B cell (primary cell): ENCODE data around the gene PARP15. TPM values are rescaled to one million over a fixed set of nuclear protein-coding genes. Genes with fewer than 3 reads are reported as not detected.

Experiments used
- ATAC-seq: fragments of 200-7000 bp; cut with Tn5 transposase; one replicate; pipeline ENCODE4 v1.10.0; 2021; ENCODE audit warnings: low read depth, mild to moderate bottlenecking, moderate number of reproducible peaks, moderate library complexity
- CTCF ChIA-PET: fragments of 350-600 bp; sonication (Branson Sonifier 250); formaldehyde crosslinking; loops from one replicate; lab custom pipeline; 2021; ENCODE audit warnings: antibody characterized with exemption, inconsistent platforms; lab: Charles Lee
- POLR2A ChIA-PET: fragments of 350-600 bp; sonication (Branson Sonifier 250); formaldehyde crosslinking; loops from one replicate; lab custom pipeline; 2021; ENCODE audit warnings: antibody characterized with exemption; lab: Charles Lee
- DNase-seq: peaks from one replicate; pipeline ENCODE4 v3.0.0; 2013
- H2AFZ ChIP-seq: 2 replicates; pipeline ENCODE4 v1.6.1; 2012; ENCODE audit warnings: mild to moderate bottlenecking, low read depth, low read length; ENCODE audit not compliant: insufficient read depth, poor library complexity, severe bottlenecking
- H3K27ac ChIP-seq, 2 donors: 1 replicate in 1 of 2; 2 replicates in 1 of 2; pipeline ENCODE4 v1.5.1; 2012 to 2013; ENCODE audit warnings: low read length in 2 of 2, mild to moderate bottlenecking in 2 of 2, moderate library complexity in 1 of 2
- H3K27me3 ChIP-seq, 4 experiments: fragments of 200-600 bp in 1 of 4; sonication (generic) in 1 of 4; replicated peaks in 1 of 4; 1 replicate in 2 of 4; 2 replicates in 2 of 4; pipeline versions ENCODE4 v1.6.1 to v1.7.0; 2013 to 2016; ENCODE audit warnings: low read length in 3 of 4, mild to moderate bottlenecking in 2 of 4, mixed read lengths in 1 of 4, moderate library complexity in 1 of 4; ENCODE audit not compliant: insufficient read depth in 4 of 4, control insufficient read depth in 3 of 4; ENCODE audit errors: control extremely low read depth in 1 of 4
- H3K36me3 ChIP-seq, 2 experiments: replicated peaks in 1 of 2; 1 replicate in 1 of 2; 2 replicates in 1 of 2; pipeline versions ENCODE4 v1.6.1 to v1.7.1; 2013; ENCODE audit warnings: low read length in 1 of 2; ENCODE audit not compliant: insufficient read depth in 2 of 2, control insufficient read depth in 1 of 2; ENCODE audit errors: control extremely low read depth in 1 of 2, extremely low read depth in 1 of 2
- H3K4me1 ChIP-seq, 2 donors: fragments of 200-600 bp in 1 of 2; sonication (generic) in 1 of 2; 1 replicate in 1 of 2; 2 replicates in 1 of 2; pipeline versions ENCODE4 v1.5.1 to v1.6.1; 2013 to 2017; ENCODE audit warnings: low read length in 2 of 2; ENCODE audit not compliant: control insufficient read depth in 2 of 2, insufficient read depth in 2 of 2
- H3K4me2 ChIP-seq: replicated peaks from 2 replicates; pipeline ENCODE3; 2012; ENCODE audit warnings: mild to moderate bottlenecking, low read depth, low read length; ENCODE audit not compliant: poor library complexity, severe bottlenecking
- H3K4me3 ChIP-seq, 5 experiments: fragments of 200-600 bp in 1 of 5; sonication (generic) in 1 of 5; 1 replicate in 3 of 5; 2 replicates in 2 of 5; pipeline versions ENCODE4 v1.5.1 to v1.7.0; 2011 to 2016; ENCODE audit warnings: low read length in 4 of 5, mild to moderate bottlenecking in 4 of 5, low read depth in 2 of 5, control low read depth in 1 of 5, moderate library complexity in 1 of 5; ENCODE audit not compliant: insufficient read depth in 1 of 5; ENCODE audit errors: control extremely low read depth in 1 of 5, extremely low read depth in 1 of 5
- H3K79me2 ChIP-seq: fragments of 200-600 bp; sonication (generic); one replicate; pipeline ENCODE4 v1.6.0; 2016; ENCODE audit warnings: low read length; ENCODE audit not compliant: control insufficient read depth, insufficient read depth
- H3K9ac ChIP-seq: fragments of 200-600 bp; sonication (generic); 2 replicates; pipeline ENCODE4 v1.6.1; 2017; ENCODE audit warnings: mild to moderate bottlenecking, low read length, moderate library complexity
- H3K9me3 ChIP-seq, 3 donors: one replicate each; pipeline versions ENCODE4 v1.6.1 to v1.7.1; 2013; ENCODE audit warnings: low read length in 2 of 3; ENCODE audit not compliant: control insufficient read depth in 2 of 3, insufficient read depth in 1 of 3; ENCODE audit errors: control extremely low read depth in 1 of 3
- H4K20me1 ChIP-seq: 2 replicates; pipeline ENCODE4 v1.6.0; 2012; ENCODE audit warnings: mild to moderate bottlenecking, low read length; ENCODE audit not compliant: insufficient read depth, control insufficient read depth, poor library complexity, severe bottlenecking
- H3K27ac Mint-ChIP-seq: one replicate; pipeline ENCODE4 v1.8.0; 2021; ENCODE audit warnings: mixed read lengths
- H3K27me3 Mint-ChIP-seq: one replicate; pipeline ENCODE4 v1.8.0; 2021; ENCODE audit warnings: mixed read lengths
- H3K4me1 Mint-ChIP-seq: one replicate; pipeline ENCODE4 v1.8.0; 2021; ENCODE audit warnings: mixed read lengths
- H3K4me3 Mint-ChIP-seq: one replicate; pipeline ENCODE4 v1.8.0; 2021; ENCODE audit warnings: mixed read lengths
- H3K9me3 Mint-ChIP-seq: one replicate; pipeline ENCODE4 v1.8.0; 2022; ENCODE audit warnings: mixed read lengths; ENCODE audit not compliant: insufficient read depth
- CTCF ChIP-seq: fragments of 200-600 bp; IDR thresholded peaks from one replicate; pipeline ENCODE4 v1.8.0; 2022; ENCODE audit warnings: antibody characterized with exemption, mild to moderate bottlenecking
- EZH2 ChIP-seq: IDR thresholded peaks from 2 replicates; pipeline ENCODE4 v1.6.1; 2012; ENCODE audit warnings: borderline replicate concordance, low read depth, mild to moderate bottlenecking, moderate library complexity, low read length; ENCODE audit not compliant: insufficient read depth, poor library complexity, severe bottlenecking
- WGBS: methylation state at CpG from one replicate; pipeline ENCODE4 v1.1.5; 2013; ENCODE audit warnings: missing lambda C conversion rate; ENCODE audit not compliant: insufficient coverage; 5-methylcytosine and 5-hydroxymethylcytosine counted together
- intact Hi-C: fragments of 100-400 bp; cut with micrococcal nuclease; formaldehyde crosslinking; loops from one replicate; pipeline ENCODE4 v1.10.0; 2022
- polyA plus RNA-seq: library from polyadenylated mRNA; depleted of rRNA; stranded (reverse); fragments of >200 nt; gene quantifications from 2 replicates; pipeline ENCODE4 v1.2.3, GENCODE V29; 2012
- total RNA-seq, 2 donors: library from RNA; stranded (reverse); fragments of 120-200 nt in 1 of 2; gene quantifications; 1 replicate in 1 of 2; 2 replicates in 1 of 2; pipeline versions ENCODE4 v1.2.3 to v1.2.4, GENCODE V29; 2013 to 2022

The PARP15 gene
- total and polyA plus RNA-seq, 2 donors (not counting 1 experiment from before 2014, with no cell fraction given) = 172 to 307 TPM

DNA sequence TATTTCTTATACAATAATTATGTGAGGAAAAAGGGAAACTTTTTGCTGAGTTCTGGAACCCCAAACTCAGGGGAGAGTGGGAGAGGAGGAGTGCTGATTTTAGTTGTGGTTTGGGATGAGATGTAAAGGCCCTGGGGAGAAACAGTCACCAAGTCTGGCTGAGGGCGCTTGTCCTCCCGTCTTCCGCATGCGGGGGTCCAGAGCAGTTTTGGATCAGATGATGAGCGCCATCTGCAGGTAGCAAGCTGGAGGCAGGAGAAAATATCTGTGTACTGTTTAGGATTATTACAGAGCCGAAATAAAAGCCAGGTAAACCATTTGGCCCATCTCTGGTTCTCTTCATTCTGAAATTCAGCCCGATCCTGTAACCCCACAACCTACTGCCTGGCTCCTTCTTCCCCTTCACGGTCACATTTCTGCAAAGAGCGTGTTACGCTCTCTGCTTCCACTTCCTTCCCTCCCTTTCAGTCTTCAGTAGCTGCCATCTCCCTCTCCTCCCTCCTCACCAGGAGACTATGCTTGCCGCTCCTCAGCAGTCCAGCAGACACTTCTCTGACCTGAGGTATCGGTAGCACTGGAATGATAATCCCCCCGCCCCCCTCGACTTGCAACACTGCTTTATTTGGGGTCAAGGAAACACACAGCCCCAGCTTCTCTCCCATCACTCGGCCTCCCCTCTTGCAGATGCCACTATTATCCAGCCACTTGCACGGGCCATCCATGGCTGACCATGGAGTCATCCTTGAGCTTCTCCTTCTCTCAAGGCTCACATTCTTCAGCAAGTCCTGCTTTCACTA is 101.8 kb downstream of the PARP15 start:
- Histone ChIP-seq H3K79me2 (peaks cover 47% of the 10 kb centered on the region), H3K36me3 (peaks cover 3 to 6% of the 10 kb centered on the region in 2 experiments), H3K27me3 (no peaks in the 10 kb centered on the region), H3K9me3 (peaks cover 0 to 6% (median 5%) of the 10 kb centered on the region in 3 donors), H3K27ac (peak overlapping the region; percentile 97 to 98), H4K20me1 (no peaks in the 10 kb centered on the region), H3K9ac (peak overlapping the region; percentile 96), H3K4me1 (peaks cover 48 to 59% of the 10 kb centered on the region in 2 donors), H3K4me2 (peak overlapping the region; percentile 89), H3K4me3 (peak overlapping the region; percentile 50 to 96 (median 84)), H2AFZ (peak overlapping the region; percentile 73)
- Mint-ChIP-seq H3K27me3 (no peaks in the 10 kb centered on the region), H3K27ac (peak overlapping the region; percentile 92), H3K4me3 (peak overlapping the region; percentile 90), H3K4me1 (peaks cover 61% of the 10 kb centered on the region), H3K9me3 (peaks cover 3% of the 10 kb centered on the region)
- DNase-seq (peak; percentile 87), ATAC-seq (peak; percentile 38)
- TF ChIP-seq CTCF (peak; percentile 77), EZH2 (no peak)
- CTCF ChIA-PET = interaction anchor here (0.6 to 11.0 kb wide), 45 partner anchors 9 to 1132 kb away, joined by 3 to 293 read pairs (median 5); partner anchors contain the start of genes DTX3L, HSPBAP1, KPNA1 and PARP15
- intact Hi-C loops = loop anchor here (1.0 to 5.0 kb wide), 8 partner anchors 37 to 1132 kb away; partner anchors contain the start of gene HSPBAP1
- POLR2A ChIA-PET = interaction anchor here (0.6 to 3.6 kb wide), 10 partner anchors 15 to 1064 kb away, joined by 3 to 27 read pairs (median 5); partner anchors contain the start of genes DTX3L, HSPBAP1, KPNA1 and PARP15
- WGBS = 12% methylated on average over 10 of the region's 16 CpGs
